Natural killer cell (primary cell): ENCODE data around the gene AOPEP. TPM values are rescaled to one million over a fixed set of nuclear protein-coding genes. Genes with fewer than 3 reads are reported as not detected.

ENCODE experiments used
- ATAC-seq, 3 donors: fragments of 150-1000 bp in 2 of 3; fragments of 200-7000 bp in 1 of 3; cut with Tn5 transposase; 1 replicate in 1 of 3; 2 replicates in 2 of 3; pipeline ENCODE4 v1.10.0; 2021; ENCODE audit warnings: mild to moderate bottlenecking in 2 of 3, moderate library complexity in 2 of 3
- DNase-seq, 2 donors: peaks; one replicate each; pipeline versions ENCODE4 v3.0.0 to v3.0.0-alpha.2; 2013 to 2021; ENCODE audit warnings: mixed read lengths in 1 of 2
- H3K27ac ChIP-seq: one replicate; pipeline ENCODE4 v1.5.1; 2013; ENCODE audit warnings: mild to moderate bottlenecking, low read length
- H3K27me3 ChIP-seq: one replicate; pipeline ENCODE4 v1.6.1; 2013; ENCODE audit warnings: low read length; ENCODE audit not compliant: control insufficient read depth, insufficient read depth
- H3K36me3 ChIP-seq: one replicate; pipeline ENCODE4 v1.6.1; 2013; ENCODE audit warnings: low read length; ENCODE audit not compliant: control insufficient read depth, insufficient read depth
- H3K4me1 ChIP-seq: one replicate; pipeline ENCODE4 v1.6.1; 2013; ENCODE audit warnings: low read length; ENCODE audit not compliant: control insufficient read depth, insufficient read depth
- H3K4me3 ChIP-seq: one replicate; pipeline ENCODE4 v1.5.1; 2013; ENCODE audit warnings: low read length
- H3K9me3 ChIP-seq: one replicate; pipeline ENCODE4 v1.6.1; 2013; ENCODE audit warnings: low read length; ENCODE audit not compliant: control insufficient read depth, insufficient read depth
- H3K27ac Mint-ChIP-seq, 2 donors: one replicate each; pipeline ENCODE4 v1.8.0; 2022; ENCODE audit warnings: mild to moderate bottlenecking in 2 of 2, mixed read lengths in 2 of 2, moderate library complexity in 1 of 2
- H3K27me3 Mint-ChIP-seq, 2 donors: one replicate each; pipeline ENCODE4 v1.8.0; 2022; ENCODE audit warnings: low read depth in 2 of 2, mixed read lengths in 2 of 2
- H3K36me3 Mint-ChIP-seq: one replicate; pipeline ENCODE4 v1.8.0; 2022; ENCODE audit warnings: mixed read lengths
- H3K4me1 Mint-ChIP-seq, 2 donors: one replicate each; pipeline ENCODE4 v1.8.0; 2022; ENCODE audit warnings: mixed read lengths in 2 of 2
- H3K4me3 Mint-ChIP-seq: one replicate; pipeline ENCODE4 v1.8.0; 2022; ENCODE audit warnings: mild to moderate bottlenecking, moderate library complexity, mixed read lengths
- H3K9me3 Mint-ChIP-seq, 2 donors: one replicate each; pipeline ENCODE4 v1.8.0; 2022; ENCODE audit warnings: mixed read lengths in 2 of 2
- CTCF ChIP-seq: fragments of 200-600 bp; IDR thresholded peaks from one replicate; pipeline ENCODE4 v1.8.0; 2022; ENCODE audit warnings: antibody characterized with exemption
- WGBS: methylation state at CpG from one replicate; pipeline ENCODE4 v1.1.7; 2013; ENCODE audit warnings: missing lambda C conversion rate; ENCODE audit not compliant: insufficient coverage; 5-methylcytosine and 5-hydroxymethylcytosine counted together
- intact Hi-C: fragments of 100-400 bp; cut with micrococcal nuclease; formaldehyde crosslinking; loops from one replicate; pipeline ENCODE4 v1.14.2; 2022
- total RNA-seq, 4 donors: library from RNA; stranded (reverse); fragments of 120-200 nt in 1 of 4; gene quantifications; one replicate each; pipeline versions ENCODE4 v1.2.3 to v1.2.4, GENCODE V29; 2013 to 2022

Gene AOPEP
- total RNA-seq, 3 donors from 2014 or later (not counting 1 experiment from before 2014, with no cell fraction given) = 20.1 to 22.6 (median 20.6) TPM

GRCh38 chr9:94995048-94995693, 268.7 kb downstream of the AOPEP start:
- no peaks in the 10 kb centered on the region for H3K4me1 ChIP-seq
- H3K27ac Mint-ChIP-seq = no peak overlapping the region
- H3K36me3 ChIP-seq = no peaks in the 10 kb centered on the region
- H3K9me3 Mint-ChIP-seq = no peaks in the 10 kb centered on the region
- H3K4me1 Mint-ChIP-seq = no peaks in the 10 kb centered on the region
- DNase-seq (no peak), ATAC-seq (no peak)
- TF ChIP-seq CTCF = no peak
- H3K27ac ChIP-seq = no peak overlapping the region
- 89% methylated on average over 3 of the region's 3 CpGs for WGBS
- no peaks in the 10 kb centered on the region for H3K9me3 ChIP-seq
- peaks cover 2% of the 10 kb centered on the region for H3K27me3 ChIP-seq
- no peaks in the 10 kb centered on the region for H3K36me3 Mint-ChIP-seq
- intact Hi-C loops = no loop called here
- peaks cover 0 to 9% of the 10 kb centered on the region in 2 donors for H3K27me3 Mint-ChIP-seq
- H3K4me3 ChIP-seq = no peak overlapping the region
- H3K4me3 Mint-ChIP-seq = no peak overlapping the region

GRCh38 chr9:94996641-94997040, 270.1 kb downstream of the AOPEP start:
- no peak for TF ChIP-seq CTCF
- no peaks in the 10 kb centered on the region for H3K4me1 Mint-ChIP-seq
- no peaks in the 10 kb centered on the region for H3K9me3 ChIP-seq
- H3K4me3 Mint-ChIP-seq = no peak overlapping the region
- H3K27ac Mint-ChIP-seq = no peak overlapping the region
- no peak for ATAC-seq
- intact Hi-C loops = no loop called here
- no peaks in the 10 kb centered on the region for H3K36me3 ChIP-seq
- no peak for DNase-seq
- no peak overlapping the region for H3K27ac ChIP-seq
- no peaks in the 10 kb centered on the region for H3K4me1 ChIP-seq
- H3K9me3 Mint-ChIP-seq = no peaks in the 10 kb centered on the region
- H3K27me3 ChIP-seq = peaks cover 8% of the 10 kb centered on the region
- H3K27me3 Mint-ChIP-seq = peaks cover 5 to 9% of the 10 kb centered on the region in 2 donors
- no peaks in the 10 kb centered on the region for H3K36me3 Mint-ChIP-seq
- H3K4me3 ChIP-seq = no peak overlapping the region
- 100% methylated on average over 1 of the region's 1 CpG for WGBS

DNA sequence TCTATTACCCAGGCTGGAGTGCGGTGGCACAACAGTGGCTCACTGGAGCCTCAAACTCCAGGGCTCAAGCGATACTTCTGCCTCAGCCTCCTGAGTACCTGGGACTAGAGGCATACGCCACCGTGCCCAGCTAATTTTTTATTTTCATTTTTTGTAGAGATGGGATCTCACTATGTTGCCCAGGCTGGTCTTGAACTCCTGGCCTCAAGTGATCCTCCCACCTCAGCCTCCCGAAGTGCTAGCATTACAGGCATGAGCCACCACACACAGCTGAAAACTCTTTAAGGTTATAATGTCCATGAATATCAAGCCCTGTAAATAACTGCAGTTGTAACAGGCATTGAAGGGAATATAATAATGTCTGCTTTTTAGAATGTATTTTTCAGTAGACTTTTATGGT, 271.2 kb downstream of the AOPEP start:
- TF ChIP-seq CTCF = no peak
- no peaks in the 10 kb centered on the region for H3K9me3 ChIP-seq
- intact Hi-C loops = no loop called here
- no peak overlapping the region for H3K4me3 ChIP-seq
- Mint-ChIP-seq H3K4me1 (no peaks in the 10 kb centered on the region), H3K27me3 (peaks cover 10 to 15% of the 10 kb centered on the region in 2 donors), H3K27ac (no peak overlapping the region), H3K36me3 (no peaks in the 10 kb centered on the region), H3K4me3 (no peak overlapping the region), H3K9me3 (no peaks in the 10 kb centered on the region)
- no peaks in the 10 kb centered on the region for H3K36me3 ChIP-seq
- ATAC-seq (no peak), DNase-seq (no peak)
- no peak overlapping the region for H3K27ac ChIP-seq
- WGBS = 98% methylated on average over 5 of the region's 5 CpGs
- H3K27me3 ChIP-seq = peaks cover 15% of the 10 kb centered on the region
- H3K4me1 ChIP-seq = no peaks in the 10 kb centered on the region

GRCh38 chr9:94999832-95000231, 273.3 kb downstream of the AOPEP start:
- TF ChIP-seq CTCF = no peak
- no peak overlapping the region for H3K4me3 ChIP-seq
- DNase-seq = no peak
- H3K27ac ChIP-seq = no peak overlapping the region
- intact Hi-C loops = no loop called here
- peaks cover 6% of the 10 kb centered on the region for H3K4me1 ChIP-seq
- H3K9me3 Mint-ChIP-seq = no peaks in the 10 kb centered on the region
- H3K4me1 Mint-ChIP-seq = peaks cover 5% of the 10 kb centered on the region in 2 donors
- no peak overlapping the region for H3K4me3 Mint-ChIP-seq
- peaks cover 32% of the 10 kb centered on the region for H3K27me3 ChIP-seq
- no peak overlapping the region for H3K27ac Mint-ChIP-seq
- H3K27me3 Mint-ChIP-seq = peaks cover 20 to 21% of the 10 kb centered on the region in 2 donors
- H3K36me3 ChIP-seq = no peaks in the 10 kb centered on the region
- H3K9me3 ChIP-seq = no peaks in the 10 kb centered on the region
- ATAC-seq = no peak
- 50% methylated on average over 2 of the region's 3 CpGs for WGBS
- no peaks in the 10 kb centered on the region for H3K36me3 Mint-ChIP-seq
